Large intestine (tissue), 3 donors: ENCODE results near the gene TFIP11. TPM values are rescaled to one million over a fixed set of nuclear protein-coding genes. Genes with fewer than 3 reads are reported as not detected.

Experiments used
- DNase-seq, 2 donors: peaks; one replicate each; pipeline versions ENCODE4 v3.0.0 to v3.0.0-alpha.2; 2013
- H3K27ac ChIP-seq: one replicate; pipeline ENCODE4 v1.5.1; 2013; ENCODE audit warnings: low read length
- H3K27me3 ChIP-seq: 2 replicates; pipeline ENCODE4 v1.6.1; 2013; ENCODE audit warnings: low read length; ENCODE audit not compliant: control insufficient read depth, insufficient read depth
- H3K36me3 ChIP-seq: 2 replicates; pipeline ENCODE4 v1.6.1; 2013; ENCODE audit warnings: low read length; ENCODE audit not compliant: control insufficient read depth, insufficient read depth
- H3K4me1 ChIP-seq: one replicate; pipeline ENCODE4 v1.6.1; 2013; ENCODE audit warnings: low read length; ENCODE audit not compliant: control insufficient read depth, insufficient read depth
- H3K4me3 ChIP-seq: one replicate; pipeline ENCODE4 v1.5.1; 2013; ENCODE audit warnings: low read length
- H3K9me3 ChIP-seq: one replicate; pipeline ENCODE4 v1.6.1; 2013; ENCODE audit warnings: mild to moderate bottlenecking, low read depth, low read length, moderate library complexity; ENCODE audit not compliant: control insufficient read depth
- WGBS: methylation state at CpG from one replicate; pipeline ENCODE4 v1.1.5; 2013; ENCODE audit warnings: low lambda C conversion rate; ENCODE audit not compliant: insufficient coverage; 5-methylcytosine and 5-hydroxymethylcytosine counted together
- polyA plus RNA-seq: library from polyadenylated mRNA; unstranded; fragments of 120-200 nt; gene quantifications from one replicate; pipeline ENCODE4 v1.2.1, GENCODE V29; 2013

Gene TFIP11
- polyA plus RNA-seq, 1 donor, result 34.3 TPM

GRCh38 chr22:26481112-26481693 is 31.1 kb downstream of the TFIP11 start:
- Histone ChIP-seq H3K27me3 (no peaks in the 10 kb centered on the region), H3K36me3 (peaks cover 22% of the 10 kb centered on the region), H3K9me3 (no peaks in the 10 kb centered on the region), H3K27ac (peak overlapping the region; percentile 55), H3K4me1 (peaks cover 34% of the 10 kb centered on the region), H3K4me3 (no peak overlapping the region)
- no peak for DNase-seq
- no CpG with 5 or more reads among the region's 6 CpGs for WGBS

GRCh38 chr22:26480611-26480932 is 31.7 kb downstream of the TFIP11 start:
- Histone ChIP-seq H3K4me3 (no peak overlapping the region), H3K9me3 (no peaks in the 10 kb centered on the region), H3K27ac (peak overlapping the region; percentile 75), H3K27me3 (no peaks in the 10 kb centered on the region), H3K4me1 (peaks cover 34% of the 10 kb centered on the region), H3K36me3 (peaks cover 23% of the 10 kb centered on the region)
- DNase-seq, result no peak
- WGBS, result no CpG with 5 or more reads among the region's 2 CpGs

GRCh38 chr22:26479792-26480610 is 32.3 kb downstream of the TFIP11 start:
- peak in 1 of 2 donors; percentile 82 for DNase-seq
- no peaks in the 10 kb centered on the region for H3K27me3 ChIP-seq
- H3K27ac ChIP-seq, result peak overlapping the region; percentile 75
- WGBS, result 0% methylated on average over 1 of the region's 12 CpGs
- H3K9me3 ChIP-seq, result no peaks in the 10 kb centered on the region
- peaks cover 34% of the 10 kb centered on the region for H3K4me1 ChIP-seq
- H3K4me3 ChIP-seq, result peak overlapping the region; percentile 34
- peaks cover 27% of the 10 kb centered on the region for H3K36me3 ChIP-seq

GRCh38 chr22:26479043-26479791 is 33.1 kb downstream of the TFIP11 start:
- Histone ChIP-seq H3K36me3 (peaks cover 32% of the 10 kb centered on the region), H3K27ac (peak overlapping the region; percentile 75), H3K4me3 (peak overlapping the region; percentile 34), H3K27me3 (no peaks in the 10 kb centered on the region), H3K4me1 (peaks cover 26% of the 10 kb centered on the region), H3K9me3 (no peaks in the 10 kb centered on the region)
- no peak for DNase-seq
- WGBS, result 100% methylated on average over 1 of the region's 12 CpGs

- no peak for DNase-seq
- Histone ChIP-seq H3K36me3 (peaks cover 48% of the 10 kb centered on the region), H3K4me3 (no peak overlapping the region), H3K4me1 (peaks cover 26% of the 10 kb centered on the region), H3K9me3 (no peaks in the 10 kb centered on the region), H3K27me3 (no peaks in the 10 kb centered on the region), H3K27ac (no peak overlapping the region)
- WGBS, result no CpG with 5 or more reads among the region's 4 CpGs
Observed at GRCh38 chr22:26477341-26477731, 34.9 kb downstream of the TFIP11 start.

- Histone ChIP-seq H3K27ac (no peak overlapping the region), H3K27me3 (no peaks in the 10 kb centered on the region), H3K4me1 (peaks cover 24% of the 10 kb centered on the region), H3K9me3 (no peaks in the 10 kb centered on the region), H3K36me3 (peaks cover 53% of the 10 kb centered on the region), H3K4me3 (no peak overlapping the region)
- WGBS, result 83% methylated on average over 1 of the region's 4 CpGs
- no peak for DNase-seq
Observed at GRCh38 chr22:26476705-26477340, 35.5 kb downstream of the TFIP11 start.

- Histone ChIP-seq H3K4me1 (peaks cover 7% of the 10 kb centered on the region), H3K4me3 (no peak overlapping the region), H3K27ac (no peak overlapping the region), H3K9me3 (no peaks in the 10 kb centered on the region), H3K36me3 (peaks cover 72% of the 10 kb centered on the region), H3K27me3 (no peaks in the 10 kb centered on the region)
- DNase-seq, result no peak
Observed at GRCh38 chr22:26474682-26475081, 37.6 kb downstream of the TFIP11 start.

GRCh38 chr22:26471522-26471921 is 40.8 kb downstream of the TFIP11 start:
- H3K4me1 ChIP-seq, result no peaks in the 10 kb centered on the region
- H3K36me3 ChIP-seq, result peaks cover 87% of the 10 kb centered on the region
- H3K9me3 ChIP-seq, result no peaks in the 10 kb centered on the region
- H3K27me3 ChIP-seq, result no peaks in the 10 kb centered on the region
- no CpG with 5 or more reads among the region's 5 CpGs for WGBS
- H3K4me3 ChIP-seq, result no peak overlapping the region
- no peak overlapping the region for H3K27ac ChIP-seq
- no peak for DNase-seq

- WGBS, result no CpG with 5 or more reads among the region's 2 CpGs
- H3K9me3 ChIP-seq, result no peaks in the 10 kb centered on the region
- no peak overlapping the region for H3K27ac ChIP-seq
- H3K36me3 ChIP-seq, result peaks cover 89% of the 10 kb centered on the region
- no peak overlapping the region for H3K4me3 ChIP-seq
- DNase-seq, result no peak
- no peaks in the 10 kb centered on the region for H3K27me3 ChIP-seq
- H3K4me1 ChIP-seq, result no peaks in the 10 kb centered on the region
Observed at GRCh38 chr22:26470807-26471206, 41.5 kb downstream of the TFIP11 start.

- Histone ChIP-seq H3K9me3 (no peaks in the 10 kb centered on the region), H3K36me3 (peaks cover 95% of the 10 kb centered on the region), H3K4me3 (no peak overlapping the region), H3K4me1 (peaks cover 29% of the 10 kb centered on the region), H3K27ac (no peak overlapping the region), H3K27me3 (no peaks in the 10 kb centered on the region)
- DNase-seq, result no peak
- WGBS, result 100% methylated on average over 1 of the region's 5 CpGs
Observed at GRCh38 chr22:26466196-26466595, 46.1 kb downstream of the TFIP11 start.
